H9 (cell line): ENCODE results near the gene ARG1. TPM values are rescaled to one million over a fixed set of nuclear protein-coding genes. Genes with fewer than 3 reads are reported as not detected.

Source experiments
- DNase-seq: peaks from one replicate; pipeline ENCODE4 v3.0.0-alpha.2; 2017
- H2AFZ ChIP-seq: one replicate; pipeline ENCODE4 v1.6.1; 2013; ENCODE audit warnings: mild to moderate bottlenecking, low read length, control low read depth, moderate library complexity
- H2AK5ac ChIP-seq: 2 replicates; pipeline ENCODE4 v1.6.1; 2013; ENCODE audit warnings: low read length, control low read depth, mixed read lengths; ENCODE audit not compliant: insufficient read length
- H2BK120ac ChIP-seq: one replicate; pipeline ENCODE4 v1.6.1; 2013; ENCODE audit warnings: low read depth, mild to moderate bottlenecking, low read length, control low read depth, inconsistent platforms; ENCODE audit not compliant: poor library complexity, severe bottlenecking
- H2BK12ac ChIP-seq: 2 replicates; pipeline ENCODE4 v1.6.1; 2013; ENCODE audit warnings: low read length, control low read depth, mixed read lengths, low read depth; ENCODE audit not compliant: insufficient read length
- H2BK15ac ChIP-seq: 2 replicates; pipeline ENCODE4 v1.6.1; 2013; ENCODE audit warnings: low read depth, low read length, control low read depth
- H2BK20ac ChIP-seq: one replicate; pipeline ENCODE4 v1.6.1; 2013; ENCODE audit warnings: low read depth, mild to moderate bottlenecking, low read length, control low read depth, inconsistent platforms; ENCODE audit not compliant: poor library complexity, severe bottlenecking
- H2BK5ac ChIP-seq: 2 replicates; pipeline ENCODE4 v1.6.1; 2013; ENCODE audit warnings: low read length, control low read depth, mixed read lengths; ENCODE audit not compliant: insufficient read length
- H3K14ac ChIP-seq: 2 replicates; pipeline ENCODE4 v1.6.1; 2013; ENCODE audit warnings: low read length, control low read depth; ENCODE audit not compliant: insufficient read depth
- H3K18ac ChIP-seq: 2 replicates; pipeline ENCODE4 v1.6.1; 2013; ENCODE audit warnings: low read depth, mild to moderate bottlenecking, mixed read lengths, low read length, control low read depth; ENCODE audit not compliant: insufficient read length
- H3K23ac ChIP-seq: 2 replicates; pipeline ENCODE4 v1.6.1; 2013; ENCODE audit warnings: low read length, control low read depth, mixed read lengths, low read depth; ENCODE audit not compliant: insufficient read length
- H3K23me2 ChIP-seq: 2 replicates; pipeline ENCODE4 v1.6.1; 2013; ENCODE audit warnings: low read depth, mild to moderate bottlenecking, mixed read lengths, low read length, control low read depth; ENCODE audit not compliant: insufficient read length, poor library complexity, severe bottlenecking
- H3K27ac ChIP-seq: 2 replicates; pipeline ENCODE4 v1.5.1; 2013; ENCODE audit warnings: low read length, control low read depth, mixed read lengths, low read depth; ENCODE audit not compliant: insufficient read length
- H3K27me3 ChIP-seq: 2 replicates; pipeline ENCODE4 v1.6.1; 2013; ENCODE audit warnings: low read length, control low read depth, inconsistent platforms; ENCODE audit not compliant: insufficient read depth
- H3K4ac ChIP-seq: 2 replicates; pipeline ENCODE4 v1.6.1; 2013; ENCODE audit warnings: low read depth, mild to moderate bottlenecking, control low read depth, inconsistent platforms, low read length, moderate library complexity
- H3K4me1 ChIP-seq: 2 replicates; pipeline ENCODE4 v1.6.1; 2013; ENCODE audit warnings: low read length, control low read depth, inconsistent platforms; ENCODE audit not compliant: insufficient read depth
- H3K4me2 ChIP-seq: 2 replicates; pipeline ENCODE4 v1.6.1; 2013; ENCODE audit warnings: low read length, control low read depth, mixed read lengths; ENCODE audit not compliant: insufficient read length, insufficient read depth
- H3K56ac ChIP-seq: 2 replicates; pipeline ENCODE4 v1.6.1; 2013; ENCODE audit warnings: low read depth, mild to moderate bottlenecking, mixed read lengths, low read length, control low read depth; ENCODE audit not compliant: insufficient read length
- H3K79me1 ChIP-seq: 2 replicates; pipeline ENCODE4 v1.6.1; 2013; ENCODE audit warnings: low read depth, mild to moderate bottlenecking, moderate library complexity, low read length, control low read depth, inconsistent platforms; ENCODE audit not compliant: insufficient read depth, poor library complexity, severe bottlenecking
- H3K79me2 ChIP-seq: 2 replicates; pipeline ENCODE4 v1.6.1; 2013; ENCODE audit warnings: low read length, control low read depth, inconsistent platforms; ENCODE audit not compliant: insufficient read depth
- H3K9ac ChIP-seq: 2 replicates; pipeline ENCODE4 v1.6.1; 2013; ENCODE audit warnings: low read length, control low read depth, mixed read lengths; ENCODE audit not compliant: insufficient read length; ENCODE audit errors: extremely low read depth
- H3K9me3 ChIP-seq: one replicate; pipeline ENCODE4 v1.6.1; 2013; ENCODE audit warnings: low read depth, low read length, inconsistent platforms; ENCODE audit not compliant: control insufficient read depth
- H3T11ph ChIP-seq: one replicate; pipeline ENCODE4 v1.6.1; 2013; ENCODE audit warnings: mild to moderate bottlenecking, low read length, control low read depth, inconsistent platforms
- H4K20me1 ChIP-seq: one replicate; pipeline ENCODE4 v1.6.1; 2013; ENCODE audit not compliant: control insufficient read depth, insufficient read length, insufficient read depth
- H4K5ac ChIP-seq: 2 replicates; pipeline ENCODE4 v1.6.1; 2013; ENCODE audit warnings: low read depth, mild to moderate bottlenecking, mixed read lengths, low read length, control low read depth; ENCODE audit not compliant: insufficient read length
- H4K8ac ChIP-seq: replicated peaks from 2 replicates; pipeline ENCODE4 v1.6.1; 2013; ENCODE audit warnings: low read length, control low read depth, mixed read lengths, low read depth; ENCODE audit not compliant: insufficient read length
- H4K91ac ChIP-seq: 2 replicates; pipeline ENCODE4 v1.6.1; 2013; ENCODE audit warnings: low read depth, mild to moderate bottlenecking, moderate library complexity, mixed read lengths, low read length, control low read depth; ENCODE audit not compliant: insufficient read length
- H3K27ac Mint-ChIP-seq, 3 experiments: 2 replicates in 2 of 3; 3 replicates in 1 of 3; pipeline ENCODE4 v1.8.0; 2020 to 2021; ENCODE audit warnings: mixed read lengths in 3 of 3, mild to moderate bottlenecking in 1 of 3, moderate library complexity in 1 of 3
- H3K27me3 Mint-ChIP-seq: 2 replicates; pipeline ENCODE4 v1.8.0; 2021; ENCODE audit warnings: low read depth, mild to moderate bottlenecking, moderate library complexity, mixed read lengths
- H3K36me3 Mint-ChIP-seq, 3 experiments: 2 replicates in 2 of 3; 3 replicates in 1 of 3; pipeline ENCODE4 v1.8.0; 2020 to 2021; ENCODE audit warnings: low read depth in 3 of 3, mixed read lengths in 3 of 3; ENCODE audit not compliant: insufficient read depth in 1 of 3
- H3K4me1 Mint-ChIP-seq, 2 experiments: 2 replicates each; pipeline ENCODE4 v1.8.0; 2020; ENCODE audit warnings: mixed read lengths in 2 of 2
- H3K4me3 Mint-ChIP-seq, 2 experiments: 2 replicates in 1 of 2; 3 replicates in 1 of 2; pipeline ENCODE4 v1.8.0; 2020 to 2021; ENCODE audit warnings: mild to moderate bottlenecking in 2 of 2, mixed read lengths in 2 of 2, moderate library complexity in 1 of 2
- H3K9me3 Mint-ChIP-seq, 2 experiments: 2 replicates in 1 of 2; 3 replicates in 1 of 2; pipeline ENCODE4 v1.8.0; 2020; ENCODE audit warnings: mild to moderate bottlenecking in 2 of 2, mixed read lengths in 2 of 2, moderate library complexity in 1 of 2
- CTCF ChIP-seq: fragments of 200-600 bp; sonication (generic); conservative IDR thresholded peaks from 3 replicates; pipeline ENCODE4 v1.8.0; 2021; ENCODE audit warnings: antibody characterized with exemption, mild to moderate bottlenecking
- WGBS: extraction: QIAGEN DNeasy Blood & Tissue Kit; methylation state at CpG from one replicate; pipeline ENCODE4 v1.1.7; 2013; ENCODE audit warnings: missing lambda C conversion rate, low lambda C conversion rate, mixed read lengths; ENCODE audit not compliant: insufficient read length; ENCODE audit errors: extremely low coverage; 5-methylcytosine and 5-hydroxymethylcytosine counted together
- total RNA-seq: library from RNA; stranded (reverse); gene quantifications from 2 replicates; pipeline ENCODE4 v1.2.1, GENCODE V29; 2021

ARG1 gene
- total RNA-seq, 1 experiment from 2014 or later, result not detected

GRCh38 chr6:131574133-131574532, 1.1 kb downstream of the ARG1 start:
- TF ChIP-seq CTCF, result no peak
- H3K9me3 Mint-ChIP-seq, result no peaks in the 10 kb centered on the region
- H3K4me3 Mint-ChIP-seq, result no peak overlapping the region
- no peak overlapping the region for H3K14ac ChIP-seq
- no peak overlapping the region for H3K56ac ChIP-seq
- H2AFZ ChIP-seq, result no peak overlapping the region
- H2BK12ac ChIP-seq, result no peak overlapping the region
- no peak overlapping the region for H3K23ac ChIP-seq
- no peak overlapping the region for H4K5ac ChIP-seq
- peaks cover 5% of the 10 kb centered on the region; the same call in 1 of the 2 replicates for H3K4me1 ChIP-seq
- H3K79me2 ChIP-seq, result no peaks in the 10 kb centered on the region
- H3K9ac ChIP-seq, result no peak overlapping the region
- H3K4me2 ChIP-seq, result no peak overlapping the region
- H2BK15ac ChIP-seq, result no peak overlapping the region
- H4K8ac ChIP-seq, result no peak overlapping the region
- H3K27me3 Mint-ChIP-seq, result no peaks in the 10 kb centered on the region
- H2BK120ac ChIP-seq, result no peak overlapping the region
- H3T11ph ChIP-seq, result no peak overlapping the region
- H3K23me2 ChIP-seq, result no peaks in the 10 kb centered on the region
- H3K4ac ChIP-seq, result no peak overlapping the region
- H4K20me1 ChIP-seq, result no peaks in the 10 kb centered on the region
- no peaks in the 10 kb centered on the region for H3K36me3 Mint-ChIP-seq
- no peaks in the 10 kb centered on the region for H3K79me1 ChIP-seq
- no peak overlapping the region for H2AK5ac ChIP-seq
- H4K91ac ChIP-seq, result no peak overlapping the region
- H2BK5ac ChIP-seq, result no peak overlapping the region
- H2BK20ac ChIP-seq, result no peak overlapping the region
- no peak overlapping the region for H3K18ac ChIP-seq
- H3K27me3 ChIP-seq, result no peaks in the 10 kb centered on the region
- no peak overlapping the region for H3K27ac ChIP-seq
- H3K27ac Mint-ChIP-seq, result no peak overlapping the region
- H3K9me3 ChIP-seq, result no peaks in the 10 kb centered on the region
- DNase-seq, result no peak
- WGBS, result no CpG with 5 or more reads among the region's 2 CpGs
- peaks cover 11 to 17% of the 10 kb centered on the region in 2 experiments for H3K4me1 Mint-ChIP-seq
